GM23338 (cell line): ENCODE data around the gene CACNA1S. TPM values are rescaled to one million over a fixed set of nuclear protein-coding genes. Genes with fewer than 3 reads are reported as not detected.
A peak's percentile ranks its signal among the peaks of the same experiment; 100 is the strongest.

Experiments used
- ATAC-seq: fragments of 200-7000 bp; cut with Tn5 transposase; 3 replicates; pipeline ENCODE4 v1.9.1; 2020
- DNase-seq: peaks from one replicate; pipeline ENCODE4 v3.0.0-alpha.2; 2015; ENCODE audit warnings: low spot score
- H2AFZ ChIP-seq: fragments of 200-600 bp; sonication (generic); 2 replicates; pipeline ENCODE4 v1.8.0; 2016; ENCODE audit warnings: antibody characterized with exemption, mild to moderate bottlenecking, moderate library complexity
- H3F3A ChIP-seq: fragments of 200-600 bp; sonication (generic); replicated peaks from 2 replicates; pipeline ENCODE4 v1.8.0; 2017; ENCODE audit warnings: antibody characterized with exemption, mixed run types, low read depth
- H3K27ac ChIP-seq: fragments of 200-600 bp; sonication (generic); 2 replicates; pipeline ENCODE4 v1.6.1; 2016; ENCODE audit warnings: low read depth
- H3K27me3 ChIP-seq: fragments of 200-600 bp; sonication (generic); 2 replicates; pipeline ENCODE4 v1.8.0; 2016; ENCODE audit warnings: mild to moderate bottlenecking, mixed run types, moderate library complexity; ENCODE audit not compliant: insufficient read depth
- H3K36me3 ChIP-seq: fragments of 200-600 bp; sonication (generic); 2 replicates; pipeline ENCODE4 v1.8.0; 2016; ENCODE audit warnings: mild to moderate bottlenecking; ENCODE audit not compliant: insufficient read depth
- H3K4me1 ChIP-seq: fragments of 200-600 bp; sonication (generic); 2 replicates; pipeline ENCODE4 v1.8.0; 2016; ENCODE audit warnings: mild to moderate bottlenecking, moderate library complexity; ENCODE audit not compliant: insufficient read depth
- H3K4me2 ChIP-seq: fragments of 200-600 bp; sonication (generic); 2 replicates; pipeline ENCODE4 v1.7.1; 2017; ENCODE audit warnings: mixed run types
- H3K4me3 ChIP-seq: fragments of 200-600 bp; sonication (generic); 2 replicates; pipeline ENCODE4 v1.6.1; 2016; ENCODE audit warnings: mixed run types
- H3K79me2 ChIP-seq: fragments of 200-600 bp; sonication (generic); replicated peaks from 2 replicates; pipeline ENCODE4 v1.8.0; 2017; ENCODE audit warnings: mild to moderate bottlenecking; ENCODE audit not compliant: insufficient read depth
- H3K9me2 ChIP-seq: fragments of 200-600 bp; sonication (generic); 2 replicates; pipeline ENCODE4 v1.8.0; 2017; ENCODE audit not compliant: insufficient read depth
- H4K20me1 ChIP-seq: fragments of 200-600 bp; sonication (generic); replicated peaks from 2 replicates; pipeline ENCODE4 v1.8.0; 2017; ENCODE audit warnings: mild to moderate bottlenecking; ENCODE audit not compliant: insufficient read depth
- H3K27ac Mint-ChIP-seq: 2 replicates; pipeline ENCODE4 v1.8.0; 2020; ENCODE audit warnings: inconsistent platforms, mild to moderate bottlenecking, moderate library complexity, mixed read lengths
- H3K27me3 Mint-ChIP-seq: 3 replicates; pipeline ENCODE4 v1.8.0; 2022; ENCODE audit warnings: low read depth, mild to moderate bottlenecking, moderate library complexity, mixed read lengths, inconsistent platforms; ENCODE audit not compliant: insufficient read depth, poor library complexity
- H3K36me3 Mint-ChIP-seq: 3 replicates; pipeline ENCODE4 v1.8.0; 2021; ENCODE audit warnings: low read depth, mild to moderate bottlenecking, inconsistent platforms, moderate library complexity, mixed read lengths
- H3K4me1 Mint-ChIP-seq: 3 replicates; pipeline ENCODE4 v1.8.0; 2020; ENCODE audit warnings: mild to moderate bottlenecking, inconsistent platforms, mixed read lengths
- H3K4me3 Mint-ChIP-seq: 3 replicates; pipeline ENCODE4 v1.8.0; 2021; ENCODE audit warnings: moderate library complexity, mild to moderate bottlenecking, inconsistent platforms, mixed read lengths
- H3K9me3 Mint-ChIP-seq: 3 replicates; pipeline ENCODE4 v1.8.0; 2020; ENCODE audit warnings: moderate library complexity, mild to moderate bottlenecking, inconsistent platforms, mixed read lengths
- CTCF ChIP-seq, 2 experiments: fragments of 200-600 bp in 1 of 2; sonication (generic) in 1 of 2; conservative IDR thresholded peaks; 2 replicates each; pipeline versions ENCODE4 v1.5.1 to v1.6.1; 2016 to 2017; ENCODE audit warnings: antibody characterized with exemption in 2 of 2, low read depth in 2 of 2, mild to moderate bottlenecking in 2 of 2, moderate library complexity in 1 of 2
- EZH2 ChIP-seq: fragments of 200-600 bp; sonication (generic); IDR thresholded peaks from one replicate; pipeline ENCODE4 v1.8.0; 2017; ENCODE audit warnings: antibody characterized with exemption, mild to moderate bottlenecking, low read depth; ENCODE audit not compliant: unreplicated experiment
- EZH2phosphoT487 ChIP-seq: fragments of 200-600 bp; sonication (generic); IDR thresholded peaks from one replicate; pipeline ENCODE4 v1.8.1; 2018; ENCODE audit warnings: antibody characterized with exemption; ENCODE audit not compliant: unreplicated experiment
- JUNB ChIP-seq: IDR thresholded peaks from one replicate; pipeline ENCODE4 v1.6.1; 2016; ENCODE audit warnings: antibody characterized with exemption; ENCODE audit not compliant: unreplicated experiment
- POLR2AphosphoS5 ChIP-seq: IDR thresholded peaks from 2 replicates; pipeline ENCODE4 v1.6.1; 2016; ENCODE audit warnings: antibody characterized with exemption, low read depth
- STAT1 ChIP-seq: IDR thresholded peaks from one replicate; pipeline ENCODE4 v1.6.1; 2016; ENCODE audit warnings: antibody characterized with exemption; ENCODE audit not compliant: unreplicated experiment
- ZNF114 ChIP-seq: fragments of 250-450 bp; sonication (Bioruptor Pico); IDR thresholded peaks from 2 replicates; pipeline ENCODE4 v1.5.0; 2020; ENCODE audit warnings: mild to moderate bottlenecking, moderate library complexity
- ZNF331 ChIP-seq: fragments of 250-450 bp; sonication (Bioruptor Pico); IDR thresholded peaks from 2 replicates; pipeline ENCODE4 v1.5.0; 2020; ENCODE audit warnings: low read depth, mild to moderate bottlenecking, moderate library complexity
- polyA plus RNA-seq: library from polyadenylated mRNA; unstranded; fragments of >200 nt; fragmentation: Nextera tagmentation; extraction: Ambion mirVana; gene quantifications from 2 replicates; pipeline ENCODE4 v1.2.1, GENCODE V29; 2016
- total RNA-seq: library from RNA; depleted of rRNA; stranded (reverse); fragments of >200 nt; shearing (Covaris generic); gene quantifications from 2 replicates; pipeline ENCODE4 v1.2.3, GENCODE V29; 2014
- TF ChIP-seq, protein P1 (sequence below): IDR thresholded peaks from one replicate; pipeline ENCODE4 v1.6.1; 2018; ENCODE audit warnings: antibody characterized with exemption; ENCODE audit not compliant: unreplicated experiment

The CACNA1S gene
- total and polyA plus RNA-seq, 2 experiments from 2014 or later, result 0.03 TPM; not detected in 1

- TF ChIP-seq, protein P1, sequence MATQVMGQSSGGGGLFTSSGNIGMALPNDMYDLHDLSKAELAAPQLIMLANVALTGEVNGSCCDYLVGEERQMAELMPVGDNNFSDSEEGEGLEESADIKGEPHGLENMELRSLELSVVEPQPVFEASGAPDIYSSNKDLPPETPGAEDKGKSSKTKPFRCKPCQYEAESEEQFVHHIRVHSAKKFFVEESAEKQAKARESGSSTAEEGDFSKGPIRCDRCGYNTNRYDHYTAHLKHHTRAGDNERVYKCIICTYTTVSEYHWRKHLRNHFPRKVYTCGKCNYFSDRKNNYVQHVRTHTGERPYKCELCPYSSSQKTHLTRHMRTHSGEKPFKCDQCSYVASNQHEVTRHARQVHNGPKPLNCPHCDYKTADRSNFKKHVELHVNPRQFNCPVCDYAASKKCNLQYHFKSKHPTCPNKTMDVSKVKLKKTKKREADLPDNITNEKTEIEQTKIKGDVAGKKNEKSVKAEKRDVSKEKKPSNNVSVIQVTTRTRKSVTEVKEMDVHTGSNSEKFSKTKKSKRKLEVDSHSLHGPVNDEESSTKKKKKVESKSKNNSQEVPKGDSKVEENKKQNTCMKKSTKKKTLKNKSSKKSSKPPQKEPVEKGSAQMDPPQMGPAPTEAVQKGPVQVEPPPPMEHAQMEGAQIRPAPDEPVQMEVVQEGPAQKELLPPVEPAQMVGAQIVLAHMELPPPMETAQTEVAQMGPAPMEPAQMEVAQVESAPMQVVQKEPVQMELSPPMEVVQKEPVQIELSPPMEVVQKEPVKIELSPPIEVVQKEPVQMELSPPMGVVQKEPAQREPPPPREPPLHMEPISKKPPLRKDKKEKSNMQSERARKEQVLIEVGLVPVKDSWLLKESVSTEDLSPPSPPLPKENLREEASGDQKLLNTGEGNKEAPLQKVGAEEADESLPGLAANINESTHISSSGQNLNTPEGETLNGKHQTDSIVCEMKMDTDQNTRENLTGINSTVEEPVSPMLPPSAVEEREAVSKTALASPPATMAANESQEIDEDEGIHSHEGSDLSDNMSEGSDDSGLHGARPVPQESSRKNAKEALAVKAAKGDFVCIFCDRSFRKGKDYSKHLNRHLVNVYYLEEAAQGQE, result no peak
- TF ChIP-seq STAT1 (no peak), ZNF331 (no peak)
Measured at GRCh38 chr1:201114245-201115131, 2.3 kb upstream of the CACNA1S start (continued).

- Mint-ChIP-seq H3K36me3 (no peaks in the 10 kb centered on the region), H3K4me1 (peaks cover 2% of the 10 kb centered on the region; the same call in 2 of the 3 replicates), H3K9me3 (no peaks in the 10 kb centered on the region), H3K27ac (no peak overlapping the region), H3K27me3 (peaks cover 39% of the 10 kb centered on the region), H3K4me3 (peak overlapping the region; percentile 75)
- peak overlapping the region; percentile 94 for H3K4me2 ChIP-seq
- H3F3A ChIP-seq, result no peaks in the 10 kb centered on the region
- no peaks in the 10 kb centered on the region for H3K9me2 ChIP-seq
- no peaks in the 10 kb centered on the region for H4K20me1 ChIP-seq
- H3K27me3 ChIP-seq, result peaks cover 40% of the 10 kb centered on the region
- ATAC-seq (peak; percentile 9), DNase-seq (no peak)
- H3K79me2 ChIP-seq, result no peaks in the 10 kb centered on the region
- H2AFZ ChIP-seq, result peak overlapping the region; percentile 99; the same call in 1 of the 2 replicates
- H3K4me3 ChIP-seq, result peak overlapping the region; percentile 79
- peaks cover 5% of the 10 kb centered on the region for H3K4me1 ChIP-seq
- H3K36me3 ChIP-seq, result no peaks in the 10 kb centered on the region
- no peak overlapping the region for H3K27ac ChIP-seq
- no peak for TF ChIP-seq ZNF114 (CRISPR knock-in tag)
- TF ChIP-seq, protein P1, result no peak
- no peak for TF ChIP-seq CTCF (conservative IDR thresholded peaks at IDR 0.05; ENCODE audit: low read depth in 2 of 2)
- no peak for TF ChIP-seq JUNB
- TF ChIP-seq EZH2, result no peak
- no peak for TF ChIP-seq POLR2AphosphoS5
- TF ChIP-seq EZH2phosphoT487, result no peak
Measured at GRCh38 chr1:201113451-201114244, 1.4 kb upstream of the CACNA1S start.
